HUES6 (cell line): ENCODE data around the gene CCPG1.
A peak's percentile ranks its signal among the peaks of the same experiment; 100 is the strongest.

Experiments
- H3K27ac ChIP-seq: 2 replicates; pipeline ENCODE4 v1.7.0; 2013; ENCODE audit warnings: low read depth, mild to moderate bottlenecking, low read length, inconsistent platforms
- H3K27me3 ChIP-seq: 2 replicates; pipeline ENCODE4 v1.6.1; 2013; ENCODE audit warnings: low read length; ENCODE audit not compliant: control insufficient read depth, insufficient read depth
- H3K36me3 ChIP-seq: 2 replicates; pipeline ENCODE4 v1.6.1; 2013; ENCODE audit warnings: low read length; ENCODE audit not compliant: control insufficient read depth, insufficient read depth
- H3K4me1 ChIP-seq: 2 replicates; pipeline ENCODE4 v1.6.1; 2013; ENCODE audit warnings: low read length; ENCODE audit not compliant: control insufficient read depth, insufficient read depth
- H3K4me3 ChIP-seq: 2 replicates; pipeline ENCODE4 v1.5.1; 2013; ENCODE audit warnings: low read depth, low read length
- H3K9ac ChIP-seq: one replicate; pipeline ENCODE4 v1.6.1; 2013; ENCODE audit warnings: mild to moderate bottlenecking, low read length
- H3K9me3 ChIP-seq: 2 replicates; pipeline ENCODE4 v1.6.1; 2013; ENCODE audit warnings: low read depth, low read length; ENCODE audit not compliant: control insufficient read depth, insufficient read depth

The CCPG1 gene

DNA sequence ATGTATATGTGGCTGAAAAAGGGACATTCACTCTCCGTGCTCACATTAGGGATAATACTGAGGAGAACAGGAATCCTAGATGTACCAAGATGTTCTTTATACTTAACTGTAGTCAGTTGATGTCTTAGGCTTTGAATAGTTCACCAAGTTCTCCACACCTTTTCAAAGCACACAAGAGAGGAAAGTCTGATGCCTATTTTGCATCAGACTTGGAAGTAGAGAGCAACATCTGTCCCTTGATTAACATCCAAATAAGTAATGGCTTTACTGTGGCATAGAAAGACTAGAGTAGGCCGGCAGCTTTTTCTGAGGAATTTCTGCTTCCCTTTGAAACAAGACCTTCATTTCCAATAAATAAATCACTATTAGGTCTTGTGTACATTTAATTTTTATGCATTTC is 55.1 kb downstream of the CCPG1 start:
- Histone ChIP-seq H3K36me3 (no peaks in the 10 kb centered on the region), H3K9me3 (no peaks in the 10 kb centered on the region), H3K4me1 (peaks cover 22% of the 10 kb centered on the region), H3K27ac (0 out of 2 replicates have a peak overlapping the region, but pooled peaks have one; percentile 2), H3K4me3 (no peak overlapping the region), H3K27me3 (no peaks in the 10 kb centered on the region), H3K9ac (no peak overlapping the region)

DNA sequence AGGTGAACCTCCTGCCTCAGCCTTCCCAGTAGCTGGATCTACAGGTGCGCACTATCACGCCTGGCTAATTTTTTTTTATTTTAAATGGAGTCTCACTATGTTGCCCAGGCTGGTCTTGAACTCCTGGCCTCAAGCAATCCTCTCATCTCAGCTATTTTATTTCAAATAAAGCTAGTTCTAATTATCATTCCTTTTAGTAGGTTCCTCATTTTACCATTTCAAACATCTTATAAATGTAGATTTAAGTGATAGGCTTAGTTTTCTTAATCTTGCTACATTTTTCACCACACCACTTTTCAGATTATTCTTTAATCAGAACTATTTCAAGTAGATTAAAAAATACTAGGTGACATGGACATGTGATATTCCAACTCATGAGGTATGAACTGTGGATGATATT is 58.9 kb downstream of the CCPG1 start:
- Histone ChIP-seq H3K9me3 (no peaks in the 10 kb centered on the region), H3K4me1 (peaks cover 26% of the 10 kb centered on the region), H3K36me3 (no peaks in the 10 kb centered on the region), H3K4me3 (no peak overlapping the region), H3K27me3 (no peaks in the 10 kb centered on the region), H3K27ac (no peak overlapping the region), H3K9ac (no peak overlapping the region)

DNA sequence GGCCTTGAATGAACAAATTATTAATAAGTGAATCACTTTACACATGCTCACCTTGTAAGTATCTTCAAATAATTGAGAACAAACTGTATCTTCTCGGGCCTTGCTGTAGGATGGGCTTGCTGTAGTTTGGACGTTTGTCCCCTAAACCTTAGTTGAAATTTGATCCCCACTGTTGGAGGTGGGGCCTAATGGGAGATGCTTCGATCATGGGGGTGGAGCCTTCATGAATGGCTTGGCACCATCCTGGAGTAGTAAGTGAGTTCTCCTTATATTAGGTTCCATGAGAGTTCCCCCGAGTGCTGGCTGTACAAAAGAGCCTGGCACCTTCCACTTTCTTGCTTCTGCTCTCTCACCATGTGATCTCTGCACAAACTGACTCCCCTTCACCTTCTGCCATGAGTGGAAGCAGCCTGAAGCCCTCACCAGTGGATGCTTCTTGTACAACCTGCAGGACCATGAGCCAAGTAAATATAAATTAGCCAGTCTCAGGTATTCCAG is 59.8 kb downstream of the CCPG1 start:
- peaks cover 33% of the 10 kb centered on the region for H3K4me1 ChIP-seq
- no peak overlapping the region for H3K9ac ChIP-seq
- no peaks in the 10 kb centered on the region for H3K9me3 ChIP-seq
- H3K36me3 ChIP-seq, result no peaks in the 10 kb centered on the region
- H3K27ac ChIP-seq, result no peak overlapping the region
- H3K4me3 ChIP-seq, result no peak overlapping the region
- no peaks in the 10 kb centered on the region for H3K27me3 ChIP-seq

DNA sequence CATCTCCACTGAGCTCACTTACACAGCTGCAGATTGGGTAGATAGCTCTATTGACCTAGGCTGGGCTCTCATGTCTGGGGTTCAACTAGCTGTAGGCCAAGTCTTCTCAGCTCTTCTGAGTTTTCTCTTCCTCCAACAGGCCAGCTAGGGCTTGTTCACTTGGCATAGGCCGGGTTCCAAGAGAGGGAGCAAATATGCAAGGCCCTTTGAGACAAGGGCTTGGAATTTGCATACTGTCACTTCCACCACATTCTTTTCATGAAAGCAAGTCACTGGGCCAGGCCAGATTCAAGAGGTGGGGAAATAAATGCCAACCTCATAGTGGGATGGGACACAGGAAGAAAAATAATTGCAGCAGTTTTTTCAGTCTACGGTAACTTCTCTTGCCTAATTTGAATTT is 64.0 kb downstream of the CCPG1 start:
- peak overlapping the region; percentile 53; the same call in 1 of the 2 replicates for H3K27ac ChIP-seq
- no peak overlapping the region for H3K9ac ChIP-seq
- H3K27me3 ChIP-seq, result no peaks in the 10 kb centered on the region
- H3K4me3 ChIP-seq, result no peak overlapping the region; the same call in 1 of the 2 replicates
- no peaks in the 10 kb centered on the region for H3K9me3 ChIP-seq
- H3K36me3 ChIP-seq, result no peaks in the 10 kb centered on the region
- H3K4me1 ChIP-seq, result peaks cover 25% of the 10 kb centered on the region

DNA sequence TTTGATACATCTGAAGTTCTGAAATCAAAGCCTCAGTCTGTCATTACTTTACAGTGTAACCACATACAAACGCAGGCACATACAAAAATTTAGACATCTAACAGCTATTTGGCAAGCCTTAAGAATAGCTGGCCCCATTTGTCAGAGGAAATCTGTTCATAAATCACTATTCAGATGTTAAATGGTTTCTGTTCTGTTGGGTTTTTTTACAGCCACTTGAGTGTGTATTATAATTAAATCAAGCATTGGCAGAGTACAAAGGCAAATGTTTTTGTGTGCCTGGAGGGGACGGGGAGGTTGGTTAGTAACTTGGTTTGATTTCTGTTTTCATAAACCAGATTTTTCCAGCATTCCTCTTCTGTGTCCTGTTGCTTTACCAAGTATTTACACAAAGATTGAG is 65.0 kb downstream of the CCPG1 start:
- H3K4me3 ChIP-seq, result no peak overlapping the region
- H3K36me3 ChIP-seq, result no peaks in the 10 kb centered on the region
- peak overlapping the region; percentile 53; the same call in 1 of the 2 replicates for H3K27ac ChIP-seq

DNA sequence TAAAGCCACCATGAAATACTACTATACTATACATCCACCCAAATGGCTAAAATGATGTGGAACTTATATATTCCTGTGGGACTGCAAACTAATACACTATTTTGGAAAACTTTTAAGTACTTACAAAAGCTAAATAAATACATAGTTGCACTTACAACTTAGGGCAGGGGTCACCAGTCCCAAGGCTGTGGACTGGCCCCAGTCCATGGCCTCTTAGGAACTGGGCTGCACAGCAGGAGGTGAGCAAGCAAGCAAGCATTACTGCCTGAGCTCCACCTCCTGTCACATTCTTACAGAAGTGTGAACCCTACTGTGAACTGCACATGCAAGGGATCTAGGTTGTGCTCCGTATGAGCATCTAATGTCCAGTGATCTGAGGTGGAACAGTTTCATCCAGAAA is 71.0 kb downstream of the CCPG1 start:
- peaks cover 6% of the 10 kb centered on the region; the same call in 1 of the 2 replicates for H3K4me1 ChIP-seq
- no peak overlapping the region for H3K9ac ChIP-seq
- no peaks in the 10 kb centered on the region for H3K27me3 ChIP-seq
- H3K9me3 ChIP-seq, result no peaks in the 10 kb centered on the region
- no peak overlapping the region for H3K4me3 ChIP-seq
- no peak overlapping the region for H3K27ac ChIP-seq
- no peaks in the 10 kb centered on the region for H3K36me3 ChIP-seq

More for the DNA sequence above, 65.0 kb downstream of the CCPG1 start:
- Histone ChIP-seq H3K4me1 (peaks cover 20% of the 10 kb centered on the region), H3K9me3 (no peaks in the 10 kb centered on the region), H3K27me3 (no peaks in the 10 kb centered on the region), H3K9ac (no peak overlapping the region)

DNA sequence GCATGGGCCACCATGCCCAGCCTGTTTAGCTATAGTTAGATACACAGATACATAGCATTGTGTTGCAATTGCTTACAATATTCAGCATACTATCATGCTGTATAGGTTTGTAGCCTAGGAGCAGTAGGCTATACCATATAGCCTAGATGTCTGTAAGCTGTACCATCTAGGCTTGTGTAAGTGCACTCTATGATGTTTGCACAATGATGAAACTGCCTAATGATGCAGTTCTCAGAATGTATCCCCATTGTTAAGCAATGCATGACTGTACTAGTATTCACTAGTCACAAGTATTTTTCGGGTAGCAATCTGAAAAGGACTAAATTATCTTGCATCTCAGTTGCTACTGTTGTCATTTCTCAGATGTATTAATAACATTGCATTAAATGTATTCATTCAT is 73.2 kb downstream of the CCPG1 start:
- H3K9ac ChIP-seq, result no peak overlapping the region
- no peaks in the 10 kb centered on the region for H3K36me3 ChIP-seq
- no peaks in the 10 kb centered on the region for H3K27me3 ChIP-seq

DNA sequence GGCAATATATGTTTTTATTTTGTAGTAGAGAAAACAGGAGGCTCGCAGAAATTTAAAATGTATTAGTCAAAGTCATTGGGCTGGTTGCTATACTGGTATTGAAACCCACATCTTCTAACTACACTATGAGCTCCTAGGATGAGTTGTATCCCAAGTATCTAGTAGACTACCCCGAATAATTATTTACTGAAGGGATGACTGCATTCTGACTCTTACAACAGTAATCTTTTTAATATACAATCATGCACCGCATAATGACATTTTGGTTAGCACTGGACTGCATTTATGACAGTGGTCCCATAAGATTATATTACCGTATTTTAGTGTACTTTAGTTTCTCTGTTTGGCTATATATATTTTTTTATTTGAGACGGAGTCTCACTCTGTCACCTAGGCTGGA is 73.8 kb downstream of the CCPG1 start:
- Histone ChIP-seq H3K4me3 (no peak overlapping the region), H3K9me3 (no peaks in the 10 kb centered on the region), H3K36me3 (no peaks in the 10 kb centered on the region), H3K27me3 (no peaks in the 10 kb centered on the region), H3K27ac (no peak overlapping the region), H3K9ac (no peak overlapping the region), H3K4me1 (peaks cover 6% of the 10 kb centered on the region; the same call in 1 of the 2 replicates)

More for the DNA sequence above, 73.2 kb downstream of the CCPG1 start:
- Histone ChIP-seq H3K27ac (no peak overlapping the region), H3K4me1 (peaks cover 6% of the 10 kb centered on the region; the same call in 1 of the 2 replicates), H3K4me3 (no peak overlapping the region), H3K9me3 (no peaks in the 10 kb centered on the region)

DNA sequence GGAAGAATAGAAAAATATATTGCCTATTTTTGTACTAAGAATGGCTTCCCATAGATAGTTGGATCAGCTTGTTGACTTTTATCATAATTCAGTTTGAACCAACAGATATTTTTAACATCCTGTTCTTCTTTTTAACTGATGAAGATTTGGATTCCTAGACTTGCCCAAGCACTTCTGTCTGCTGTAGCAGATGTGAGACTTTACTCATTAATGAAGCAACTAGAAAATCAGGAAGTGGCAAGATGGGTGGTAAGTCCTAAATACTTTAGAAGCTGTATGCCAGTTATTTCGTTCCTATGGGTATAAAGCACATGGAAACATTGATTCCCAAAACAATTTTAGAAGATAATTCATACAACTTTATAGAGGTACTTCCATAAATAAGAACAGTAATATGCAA is 80.8 kb downstream of the CCPG1 start:
- no peaks in the 10 kb centered on the region for H3K36me3 ChIP-seq
- no peak overlapping the region for H3K9ac ChIP-seq
- peaks cover 8% of the 10 kb centered on the region for H3K4me1 ChIP-seq
- no peak overlapping the region for H3K4me3 ChIP-seq
- no peaks in the 10 kb centered on the region for H3K27me3 ChIP-seq
- no peak overlapping the region for H3K27ac ChIP-seq
- no peaks in the 10 kb centered on the region for H3K9me3 ChIP-seq

DNA sequence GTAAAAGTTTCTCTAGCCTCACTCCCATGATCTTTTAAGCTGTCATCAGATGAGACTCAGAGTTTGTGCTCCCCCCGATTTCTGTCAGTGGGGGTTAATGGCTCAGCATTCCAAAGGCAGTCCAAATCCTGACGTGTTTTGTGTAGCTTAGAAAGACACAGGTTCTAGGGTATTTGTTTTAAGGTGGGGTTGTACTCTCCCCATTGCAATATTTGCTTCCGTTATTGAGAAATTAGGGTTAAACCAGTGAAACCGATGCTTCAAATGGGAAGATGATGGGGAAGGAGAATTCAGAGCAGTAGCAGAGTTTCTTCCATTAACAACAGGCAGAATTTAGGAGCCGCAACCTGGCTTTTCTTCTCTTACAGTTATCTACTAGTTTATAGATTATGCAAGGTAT is 85.7 kb downstream of the CCPG1 start:
- Histone ChIP-seq H3K27ac (no peak overlapping the region), H3K4me1 (peaks cover 8% of the 10 kb centered on the region), H3K9me3 (no peaks in the 10 kb centered on the region), H3K9ac (no peak overlapping the region), H3K4me3 (no peak overlapping the region), H3K27me3 (no peaks in the 10 kb centered on the region), H3K36me3 (no peaks in the 10 kb centered on the region)

DNA sequence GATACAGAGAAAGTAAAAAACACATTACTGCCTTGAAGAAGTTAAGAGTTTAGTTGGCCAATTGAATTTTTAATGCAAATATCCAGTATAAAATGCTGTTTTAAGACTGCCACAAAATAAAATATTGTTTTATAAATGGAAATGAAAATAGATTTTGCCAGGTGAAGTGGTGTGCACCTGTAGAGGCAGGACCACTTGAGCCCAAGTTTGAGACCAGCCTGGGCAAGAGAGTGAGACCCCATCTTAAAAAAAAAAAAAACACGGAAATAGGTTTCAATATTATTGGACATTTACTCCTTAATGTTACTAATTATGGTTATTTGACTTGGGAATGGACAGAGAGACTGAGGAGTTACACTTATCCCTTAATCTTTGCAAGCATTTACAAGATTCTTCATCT is 87.2 kb downstream of the CCPG1 start:
- H3K27ac ChIP-seq, result no peak overlapping the region

DNA sequence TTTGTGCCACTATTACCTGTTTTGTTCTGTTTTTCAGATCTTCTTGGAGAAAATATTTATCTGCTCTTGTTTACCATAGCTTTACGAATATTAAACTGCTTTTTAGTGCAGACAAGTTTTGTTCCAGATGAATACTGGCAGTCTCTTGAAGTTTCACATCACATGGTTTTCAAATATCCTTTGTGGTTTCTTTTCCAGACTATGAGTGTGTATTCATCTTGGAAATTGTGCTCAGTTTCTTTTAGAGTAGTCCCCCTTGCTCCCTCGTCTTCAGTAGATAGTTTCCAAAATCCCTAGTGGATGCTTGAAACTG is 88.0 kb downstream of the CCPG1 start:
- Histone ChIP-seq H3K27ac (no peak overlapping the region), H3K36me3 (no peaks in the 10 kb centered on the region), H3K27me3 (no peaks in the 10 kb centered on the region), H3K4me3 (no peak overlapping the region), H3K9me3 (no peaks in the 10 kb centered on the region), H3K4me1 (peaks cover 8% of the 10 kb centered on the region), H3K9ac (no peak overlapping the region)

More for the DNA sequence above, 87.2 kb downstream of the CCPG1 start:
- H3K9ac ChIP-seq, result no peak overlapping the region
- H3K36me3 ChIP-seq, result no peaks in the 10 kb centered on the region
- H3K9me3 ChIP-seq, result no peaks in the 10 kb centered on the region
- no peaks in the 10 kb centered on the region for H3K27me3 ChIP-seq
- H3K4me3 ChIP-seq, result no peak overlapping the region
- H3K4me1 ChIP-seq, result peaks cover 8% of the 10 kb centered on the region
